T47D (cell line): ENCODE measurements around the gene OR4D2.
A peak's percentile ranks its signal among the peaks of the same experiment; 100 is the strongest.
"Not testable (repeated sequence)": the region's sequence is repeated elsewhere in the genome, so short reads cannot be mapped to it uniquely, and the experiment has no call there.

Source experiments
- DNase-seq, 2 experiments: peaks; one replicate each; pipeline versions ENCODE4 v3.0.0 to v3.0.0-alpha.2; 2011 to 2012; ENCODE audit warnings: low read depth in 1 of 2, low spot score in 1 of 2
- JUND ChIP-seq: IDR thresholded peaks from 2 replicates; pipeline ENCODE4 v1.6.1; 2012; ENCODE audit warnings: low read depth
- in situ Hi-C: cut with HindIII; loops from 2 replicates; pipeline ENCODE4 v1.10.0; 2016; ENCODE audit warnings: low sequenced_read_pairs, low pct_unique_long_range_greater_than_20kb

Gene OR4D2

GRCh38 chr17:58166682-58167081, at the start of gene OR4D2:
Gene OR4D2 (plus strand): TSS chr17:58166982. CDS start chr17:58169656, 2,674 bp downstream.
- in situ Hi-C loops = no loop called here
- no peak for TF ChIP-seq JUND
- DNase-seq = no peak

- TF ChIP-seq JUND = no peak
- DNase-seq = no peak
- in situ Hi-C loops = no loop called here
Observed at GRCh38 chr17:58117382-58117781, 49.4 kb upstream of the OR4D2 start.

GRCh38 chr17:58119491-58119890, 47.3 kb upstream of the OR4D2 start:
- DNase-seq = no peak
- in situ Hi-C loops = no loop called here
- no peak for TF ChIP-seq JUND

- no peak for TF ChIP-seq JUND
- DNase-seq = peak; percentile 64 to 93
- in situ Hi-C loops = no loop called here
Observed at GRCh38 chr17:58120195-58120822, 46.5 kb upstream of the OR4D2 start.

GRCh38 chr17:58121925-58122324, 44.9 kb upstream of the OR4D2 start:
- no peak for TF ChIP-seq JUND
- in situ Hi-C loops = no loop called here
- peak in 1 of 2 experiments; percentile 63 for DNase-seq

GRCh38 chr17:58127846-58128245, 38.9 kb upstream of the OR4D2 start:
- DNase-seq = no peak
- in situ Hi-C loops = no loop called here
- no peak for TF ChIP-seq JUND

GRCh38 chr17:58132697-58133096, 34.1 kb upstream of the OR4D2 start:
- DNase-seq, in situ Hi-C loops: not testable (repeated sequence)

- in situ Hi-C loops = no loop called here
- DNase-seq = peak; percentile 55 to 60
- no peak for TF ChIP-seq JUND
Observed at GRCh38 chr17:58136669-58137279, 30.0 kb upstream of the OR4D2 start.

GRCh38 chr17:58141505-58141904, 25.3 kb upstream of the OR4D2 start:
- TF ChIP-seq JUND = no peak
- DNase-seq = no peak
- in situ Hi-C loops = no loop called here

GRCh38 chr17:58143335-58143734, 23.4 kb upstream of the OR4D2 start:
- in situ Hi-C loops, DNase-seq: not testable (repeated sequence)

- in situ Hi-C loops = no loop called here
- TF ChIP-seq JUND = no peak
- DNase-seq = no peak
Observed at GRCh38 chr17:58144801-58145200, 22.0 kb upstream of the OR4D2 start.

- in situ Hi-C loops = no loop called here
- no peak for TF ChIP-seq JUND
- DNase-seq = no peak
Observed at GRCh38 chr17:58147930-58148434, 18.8 kb upstream of the OR4D2 start, which contains the start of gene OR4D1. Gene OR4D1 (plus strand): TSS chr17:58148384. CDS start chr17:58155154, 6,770 bp downstream.

GRCh38 chr17:58148609-58149008, 18.2 kb upstream of the OR4D2 start:
- TF ChIP-seq JUND = no peak
- in situ Hi-C loops = no loop called here

More at GRCh38 chr17:58148609-58149008, 18.2 kb upstream of the OR4D2 start:
- DNase-seq = no peak
